Measurements from ENCODE around the gene FAM135A. TPM values are rescaled to one million over a fixed set of nuclear protein-coding genes. Genes with fewer than 3 reads are reported as not detected.
A peak's percentile ranks its signal among the peaks of the same experiment; 100 is the strongest.

The FAM135A gene
- total and polyA plus RNA-seq, 2 experiments from 2014 or later: 35.2 to 68.7 TPM

DNA sequence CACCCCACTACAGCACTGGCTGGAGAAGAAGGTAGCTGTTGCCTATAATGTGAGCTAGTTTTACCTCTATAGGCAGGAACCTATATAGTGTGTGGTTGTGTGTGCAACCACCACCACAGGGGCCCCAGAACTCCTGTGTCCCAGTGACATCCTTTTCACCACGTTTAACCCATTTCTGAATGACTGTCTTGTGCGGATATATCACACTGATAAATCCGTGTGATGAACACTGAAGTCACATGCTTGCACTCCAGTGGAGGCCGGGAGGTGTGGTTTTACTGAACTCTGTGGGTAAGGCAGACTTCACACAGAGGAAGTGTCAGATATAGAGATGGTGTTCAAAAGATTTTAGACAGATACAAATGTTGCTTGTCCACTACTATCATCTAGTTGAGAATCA, 185.9 kb downstream of the FAM135A start:
- Histone ChIP-seq H3K27ac (ENCODE audit: low read depth) (no peak overlapping the region), H2AFZ (no peak overlapping the region), H3K4me2 (no peak overlapping the region), H4K20me1 (replicated peaks; ENCODE audit: insufficient read depth) (no peaks in the 10 kb centered on the region), H3K4me1 (ENCODE audit: insufficient read depth) (peaks cover 21% of the 10 kb centered on the region), H3K27me3 (ENCODE audit: insufficient read depth) (no peaks in the 10 kb centered on the region), H3K79me2 (replicated peaks; ENCODE audit: insufficient read depth) (no peaks in the 10 kb centered on the region), H3K9me2 (ENCODE audit: insufficient read depth) (peaks cover 4% of the 10 kb centered on the region), H3F3A (replicated peaks; ENCODE audit: low read depth) (no peaks in the 10 kb centered on the region), H3K4me3 (no peak overlapping the region), H3K36me3 (ENCODE audit: insufficient read depth) (no peaks in the 10 kb centered on the region)
- ATAC-seq: no peak
- H3K27ac Mint-ChIP-seq: peak overlapping the region; percentile 60; the same call in 1 of the 2 replicates
- no peak overlapping the region for H3K4me3 Mint-ChIP-seq
- peaks cover 14% of the 10 kb centered on the region for H3K36me3 Mint-ChIP-seq (ENCODE audit: low read depth)
- no peak for TF ChIP-seq EZH2phosphoT487 (IDR thresholded peaks at IDR 0.05; ENCODE audit: unreplicated experiment)
- no peak for TF ChIP-seq CREB1 (CRISPR knock-in tag; IDR thresholded peaks at IDR 0.05; ENCODE audit: low read depth)
- TF ChIP-seq POLR2AphosphoS5 (IDR thresholded peaks at IDR 0.05; ENCODE audit: low read depth): no peak
- TF ChIP-seq STAT1 (IDR thresholded peaks at IDR 0.05; ENCODE audit: unreplicated experiment): no peak
- TF ChIP-seq, protein P1, sequence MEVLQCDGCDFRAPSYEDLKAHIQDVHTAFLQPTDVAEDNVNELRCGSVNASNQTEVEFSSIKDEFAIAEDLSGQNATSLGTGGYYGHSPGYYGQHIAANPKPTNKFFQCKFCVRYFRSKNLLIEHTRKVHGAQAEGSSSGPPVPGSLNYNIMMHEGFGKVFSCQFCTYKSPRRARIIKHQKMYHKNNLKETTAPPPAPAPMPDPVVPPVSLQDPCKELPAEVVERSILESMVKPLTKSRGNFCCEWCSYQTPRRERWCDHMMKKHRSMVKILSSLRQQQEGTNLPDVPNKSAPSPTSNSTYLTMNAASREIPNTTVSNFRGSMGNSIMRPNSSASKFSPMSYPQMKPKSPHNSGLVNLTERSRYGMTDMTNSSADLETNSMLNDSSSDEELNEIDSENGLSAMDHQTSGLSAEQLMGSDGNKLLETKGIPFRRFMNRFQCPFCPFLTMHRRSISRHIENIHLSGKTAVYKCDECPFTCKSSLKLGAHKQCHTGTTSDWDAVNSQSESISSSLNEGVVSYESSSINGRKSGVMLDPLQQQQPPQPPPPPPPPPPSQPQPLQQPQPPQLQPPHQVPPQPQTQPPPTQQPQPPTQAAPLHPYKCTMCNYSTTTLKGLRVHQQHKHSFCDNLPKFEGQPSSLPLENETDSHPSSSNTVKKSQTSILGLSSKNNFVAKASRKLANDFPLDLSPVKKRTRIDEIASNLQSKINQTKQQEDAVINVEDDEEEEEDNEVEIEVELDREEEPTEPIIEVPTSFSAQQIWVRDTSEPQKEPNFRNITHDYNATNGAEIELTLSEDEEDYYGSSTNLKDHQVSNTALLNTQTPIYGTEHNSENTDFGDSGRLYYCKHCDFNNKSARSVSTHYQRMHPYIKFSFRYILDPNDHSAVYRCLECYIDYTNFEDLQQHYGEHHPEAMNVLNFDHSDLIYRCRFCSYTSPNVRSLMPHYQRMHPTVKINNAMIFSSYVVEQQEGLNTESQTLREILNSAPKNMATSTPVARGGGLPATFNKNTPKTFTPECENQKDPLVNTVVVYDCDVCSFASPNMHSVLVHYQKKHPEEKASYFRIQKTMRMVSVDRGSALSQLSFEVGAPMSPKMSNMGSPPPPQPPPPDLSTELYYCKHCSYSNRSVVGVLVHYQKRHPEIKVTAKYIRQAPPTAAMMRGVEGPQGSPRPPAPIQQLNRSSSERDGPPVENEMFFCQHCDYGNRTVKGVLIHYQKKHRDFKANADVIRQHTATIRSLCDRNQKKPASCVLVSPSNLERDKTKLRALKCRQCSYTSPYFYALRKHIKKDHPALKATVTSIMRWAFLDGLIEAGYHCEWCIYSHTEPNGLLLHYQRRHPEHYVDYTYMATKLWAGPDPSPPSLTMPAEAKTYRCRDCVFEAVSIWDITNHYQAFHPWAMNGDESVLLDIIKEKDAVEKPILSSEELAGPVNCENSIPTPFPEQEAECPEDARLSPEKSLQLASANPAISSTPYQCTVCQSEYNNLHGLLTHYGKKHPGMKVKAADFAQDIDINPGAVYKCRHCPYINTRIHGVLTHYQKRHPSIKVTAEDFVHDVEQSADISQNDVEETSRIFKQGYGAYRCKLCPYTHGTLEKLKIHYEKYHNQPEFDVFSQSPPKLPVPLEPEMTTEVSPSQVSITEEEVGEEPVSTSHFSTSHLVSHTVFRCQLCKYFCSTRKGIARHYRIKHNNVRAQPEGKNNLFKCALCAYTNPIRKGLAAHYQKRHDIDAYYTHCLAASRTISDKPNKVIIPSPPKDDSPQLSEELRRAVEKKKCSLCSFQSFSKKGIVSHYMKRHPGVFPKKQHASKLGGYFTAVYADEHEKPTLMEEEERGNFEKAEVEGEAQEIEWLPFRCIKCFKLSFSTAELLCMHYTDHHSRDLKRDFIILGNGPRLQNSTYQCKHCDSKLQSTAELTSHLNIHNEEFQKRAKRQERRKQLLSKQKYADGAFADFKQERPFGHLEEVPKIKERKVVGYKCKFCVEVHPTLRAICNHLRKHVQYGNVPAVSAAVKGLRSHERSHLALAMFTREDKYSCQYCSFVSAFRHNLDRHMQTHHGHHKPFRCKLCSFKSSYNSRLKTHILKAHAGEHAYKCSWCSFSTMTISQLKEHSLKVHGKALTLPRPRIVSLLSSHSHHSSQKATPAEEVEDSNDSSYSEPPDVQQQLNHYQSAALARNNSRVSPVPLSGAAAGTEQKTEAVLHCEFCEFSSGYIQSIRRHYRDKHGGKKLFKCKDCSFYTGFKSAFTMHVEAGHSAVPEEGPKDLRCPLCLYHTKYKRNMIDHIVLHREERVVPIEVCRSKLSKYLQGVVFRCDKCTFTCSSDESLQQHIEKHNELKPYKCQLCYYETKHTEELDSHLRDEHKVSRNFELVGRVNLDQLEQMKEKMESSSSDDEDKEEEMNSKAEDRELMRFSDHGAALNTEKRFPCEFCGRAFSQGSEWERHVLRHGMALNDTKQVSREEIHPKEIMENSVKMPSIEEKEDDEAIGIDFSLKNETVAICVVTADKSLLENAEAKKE (CRISPR knock-in tag; IDR thresholded peaks at IDR 0.05): no peak
- TF ChIP-seq ZNF114 (CRISPR knock-in tag; IDR thresholded peaks at IDR 0.05): no peak
- TF ChIP-seq JUNB (IDR thresholded peaks at IDR 0.05; ENCODE audit: unreplicated experiment): no peak
- TF ChIP-seq, protein P2, sequence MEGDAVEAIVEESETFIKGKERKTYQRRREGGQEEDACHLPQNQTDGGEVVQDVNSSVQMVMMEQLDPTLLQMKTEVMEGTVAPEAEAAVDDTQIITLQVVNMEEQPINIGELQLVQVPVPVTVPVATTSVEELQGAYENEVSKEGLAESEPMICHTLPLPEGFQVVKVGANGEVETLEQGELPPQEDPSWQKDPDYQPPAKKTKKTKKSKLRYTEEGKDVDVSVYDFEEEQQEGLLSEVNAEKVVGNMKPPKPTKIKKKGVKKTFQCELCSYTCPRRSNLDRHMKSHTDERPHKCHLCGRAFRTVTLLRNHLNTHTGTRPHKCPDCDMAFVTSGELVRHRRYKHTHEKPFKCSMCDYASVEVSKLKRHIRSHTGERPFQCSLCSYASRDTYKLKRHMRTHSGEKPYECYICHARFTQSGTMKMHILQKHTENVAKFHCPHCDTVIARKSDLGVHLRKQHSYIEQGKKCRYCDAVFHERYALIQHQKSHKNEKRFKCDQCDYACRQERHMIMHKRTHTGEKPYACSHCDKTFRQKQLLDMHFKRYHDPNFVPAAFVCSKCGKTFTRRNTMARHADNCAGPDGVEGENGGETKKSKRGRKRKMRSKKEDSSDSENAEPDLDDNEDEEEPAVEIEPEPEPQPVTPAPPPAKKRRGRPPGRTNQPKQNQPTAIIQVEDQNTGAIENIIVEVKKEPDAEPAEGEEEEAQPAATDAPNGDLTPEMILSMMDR (conservative IDR thresholded peaks at IDR 0.05; ENCODE audit: low read depth in 2 of 2): no peak
- TF ChIP-seq EZH2 (IDR thresholded peaks at IDR 0.05; ENCODE audit: low read depth, unreplicated experiment): no peak
- TF ChIP-seq, protein P3, sequence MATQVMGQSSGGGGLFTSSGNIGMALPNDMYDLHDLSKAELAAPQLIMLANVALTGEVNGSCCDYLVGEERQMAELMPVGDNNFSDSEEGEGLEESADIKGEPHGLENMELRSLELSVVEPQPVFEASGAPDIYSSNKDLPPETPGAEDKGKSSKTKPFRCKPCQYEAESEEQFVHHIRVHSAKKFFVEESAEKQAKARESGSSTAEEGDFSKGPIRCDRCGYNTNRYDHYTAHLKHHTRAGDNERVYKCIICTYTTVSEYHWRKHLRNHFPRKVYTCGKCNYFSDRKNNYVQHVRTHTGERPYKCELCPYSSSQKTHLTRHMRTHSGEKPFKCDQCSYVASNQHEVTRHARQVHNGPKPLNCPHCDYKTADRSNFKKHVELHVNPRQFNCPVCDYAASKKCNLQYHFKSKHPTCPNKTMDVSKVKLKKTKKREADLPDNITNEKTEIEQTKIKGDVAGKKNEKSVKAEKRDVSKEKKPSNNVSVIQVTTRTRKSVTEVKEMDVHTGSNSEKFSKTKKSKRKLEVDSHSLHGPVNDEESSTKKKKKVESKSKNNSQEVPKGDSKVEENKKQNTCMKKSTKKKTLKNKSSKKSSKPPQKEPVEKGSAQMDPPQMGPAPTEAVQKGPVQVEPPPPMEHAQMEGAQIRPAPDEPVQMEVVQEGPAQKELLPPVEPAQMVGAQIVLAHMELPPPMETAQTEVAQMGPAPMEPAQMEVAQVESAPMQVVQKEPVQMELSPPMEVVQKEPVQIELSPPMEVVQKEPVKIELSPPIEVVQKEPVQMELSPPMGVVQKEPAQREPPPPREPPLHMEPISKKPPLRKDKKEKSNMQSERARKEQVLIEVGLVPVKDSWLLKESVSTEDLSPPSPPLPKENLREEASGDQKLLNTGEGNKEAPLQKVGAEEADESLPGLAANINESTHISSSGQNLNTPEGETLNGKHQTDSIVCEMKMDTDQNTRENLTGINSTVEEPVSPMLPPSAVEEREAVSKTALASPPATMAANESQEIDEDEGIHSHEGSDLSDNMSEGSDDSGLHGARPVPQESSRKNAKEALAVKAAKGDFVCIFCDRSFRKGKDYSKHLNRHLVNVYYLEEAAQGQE (IDR thresholded peaks at IDR 0.05; ENCODE audit: unreplicated experiment): no peak
- no peak for TF ChIP-seq ZNF331 (CRISPR knock-in tag; IDR thresholded peaks at IDR 0.05; ENCODE audit: low read depth)
- no peak for TF ChIP-seq NANOG (IDR thresholded peaks at IDR 0.05; ENCODE audit: borderline replicate concordance)
- TF ChIP-seq, protein P4, sequence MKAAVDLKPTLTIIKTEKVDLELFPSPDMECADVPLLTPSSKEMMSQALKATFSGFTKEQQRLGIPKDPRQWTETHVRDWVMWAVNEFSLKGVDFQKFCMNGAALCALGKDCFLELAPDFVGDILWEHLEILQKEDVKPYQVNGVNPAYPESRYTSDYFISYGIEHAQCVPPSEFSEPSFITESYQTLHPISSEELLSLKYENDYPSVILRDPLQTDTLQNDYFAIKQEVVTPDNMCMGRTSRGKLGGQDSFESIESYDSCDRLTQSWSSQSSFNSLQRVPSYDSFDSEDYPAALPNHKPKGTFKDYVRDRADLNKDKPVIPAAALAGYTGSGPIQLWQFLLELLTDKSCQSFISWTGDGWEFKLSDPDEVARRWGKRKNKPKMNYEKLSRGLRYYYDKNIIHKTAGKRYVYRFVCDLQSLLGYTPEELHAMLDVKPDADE (IDR thresholded peaks at IDR 0.05): no peak
- peaks cover 10% of the 10 kb centered on the region for H3K27me3 Mint-ChIP-seq (ENCODE audit: insufficient read depth, low read depth, poor library complexity)
- peaks cover 29% of the 10 kb centered on the region for H3K4me1 Mint-ChIP-seq
- DNase-seq (ENCODE audit: low spot score): no peak
- H3K9me3 Mint-ChIP-seq: peaks cover 10% of the 10 kb centered on the region
